HEK293 (cell line): ENCODE data around the gene UBE2Q1.

Experiments
- CTCF ChIA-PET: fragments of 350-600 bp; formaldehyde crosslinking; extraction: SDS; loops from one replicate; lab custom pipeline; 2021; ENCODE audit warnings: antibody characterized with exemption; lab: Yijun Ruan, JAX
- POLR2A ChIA-PET: fragments of 300-600 bp; formaldehyde crosslinking; extraction: SDS; loops from one replicate; lab custom pipeline; 2020; ENCODE audit warnings: antibody characterized with exemption, inconsistent platforms; lab: Yijun Ruan, JAX
- H3K27ac ChIP-seq: fragments of 200-500 bp; sonication (Bioruptor generic); 2 replicates; pipeline ENCODE4 v1.5.1; 2014; ENCODE audit warnings: low read depth, low read length, control low read depth, inconsistent platforms; ENCODE audit errors: extremely low read depth
- H3K36me3 ChIP-seq, 2 experiments: fragments of 200-500 bp in 1 of 2; sonication (Bioruptor generic) in 1 of 2; 1 replicate in 1 of 2; 2 replicates in 1 of 2; pipeline ENCODE4 v1.5.1; 2014 to 2017; ENCODE audit warnings: inconsistent platforms in 2 of 2, low read length in 2 of 2; ENCODE audit not compliant: control insufficient read depth in 2 of 2, insufficient read depth in 1 of 2
- H3K4me1 ChIP-seq: fragments of 200-500 bp; sonication (Bioruptor generic); 2 replicates; pipeline ENCODE4 v1.5.1; 2014; ENCODE audit warnings: mild to moderate bottlenecking, low read length, inconsistent platforms; ENCODE audit not compliant: control insufficient read depth, insufficient read depth
- H3K4me3 ChIP-seq: 2 replicates; pipeline ENCODE4 v1.5.1; 2011; ENCODE audit warnings: low read depth, mild to moderate bottlenecking, control low read depth, low read length, moderate library complexity
- H3K9me3 ChIP-seq: fragments of 200-500 bp; sonication (Bioruptor generic); 2 replicates; pipeline ENCODE4 v1.5.1; 2014; ENCODE audit warnings: low read depth, low read length, inconsistent platforms; ENCODE audit not compliant: control insufficient read depth, insufficient read depth
- KLF7 ChIP-seq: fragments of 450-650 bp; formaldehyde crosslinking; IDR thresholded peaks from 2 replicates; pipeline ENCODE4 v1.5.1; 2016; ENCODE audit warnings: missing biosample characterization, missing genetic modification characterization, borderline replicate concordance
- KLF9 ChIP-seq: fragments of 450-650 bp; formaldehyde crosslinking; IDR thresholded peaks from 2 replicates; pipeline ENCODE4 v1.5.1; 2016; ENCODE audit warnings: missing biosample characterization, missing genetic modification characterization, low read depth
- MYNN ChIP-seq: fragments of 450-650 bp; formaldehyde crosslinking; IDR thresholded peaks from 2 replicates; pipeline ENCODE4 v1.5.1; 2016; ENCODE audit warnings: missing biosample characterization, missing genetic modification characterization, borderline replicate concordance
- RBAK ChIP-seq: fragments of 450-650 bp; formaldehyde crosslinking; IDR thresholded peaks from 2 replicates; pipeline ENCODE4 v1.5.1; 2016; ENCODE audit warnings: missing biosample characterization, missing genetic modification characterization
- REPIN1 ChIP-seq: fragments of 450-650 bp; formaldehyde crosslinking; IDR thresholded peaks from 2 replicates; pipeline ENCODE4 v1.5.1; 2017; ENCODE audit warnings: missing biosample characterization, missing genetic modification characterization, low read depth
- SCRT2 ChIP-seq: fragments of 450-650 bp; formaldehyde crosslinking; IDR thresholded peaks from 2 replicates; pipeline ENCODE4 v1.5.1; 2016; ENCODE audit warnings: missing biosample characterization, missing genetic modification characterization
- TRIM28 ChIP-seq: IDR thresholded peaks from 2 replicates; pipeline ENCODE4 v1.6.1; 2011; ENCODE audit warnings: low read length, control low read depth, borderline replicate concordance
- ZFHX2 ChIP-seq: fragments of 450-650 bp; formaldehyde crosslinking; conservative IDR thresholded peaks from 2 replicates; pipeline ENCODE4 v1.5.1; 2016; ENCODE audit warnings: missing biosample characterization, missing genetic modification characterization
- ZNF10 ChIP-seq: fragments of 450-650 bp; formaldehyde crosslinking; IDR thresholded peaks from 2 replicates; pipeline ENCODE4 v1.5.1; 2017; ENCODE audit warnings: missing biosample characterization, missing genetic modification characterization
- ZNF112 ChIP-seq: fragments of 450-650 bp; formaldehyde crosslinking; IDR thresholded peaks from 2 replicates; pipeline ENCODE4 v1.5.0; 2017; ENCODE audit warnings: missing biosample characterization, missing genetic modification characterization
- ZNF140 ChIP-seq: fragments of 450-650 bp; formaldehyde crosslinking; IDR thresholded peaks from 2 replicates; pipeline ENCODE4 v1.5.1; 2016; ENCODE audit warnings: missing biosample characterization, missing genetic modification characterization
- ZNF155 ChIP-seq: fragments of 450-650 bp; formaldehyde crosslinking; IDR thresholded peaks from 2 replicates; pipeline ENCODE4 v1.5.1; 2016; ENCODE audit warnings: missing biosample characterization, missing genetic modification characterization
- ZNF175 ChIP-seq: fragments of 450-650 bp; formaldehyde crosslinking; IDR thresholded peaks from 2 replicates; pipeline ENCODE4 v1.5.1; 2016; ENCODE audit warnings: missing biosample characterization, missing genetic modification characterization
- ZNF211 ChIP-seq: fragments of 450-650 bp; formaldehyde crosslinking; IDR thresholded peaks from 2 replicates; pipeline ENCODE4 v1.5.1; 2016; ENCODE audit warnings: low read depth, missing biosample characterization, missing genetic modification characterization
- ZNF37A ChIP-seq: fragments of 450-650 bp; IDR thresholded peaks from 2 replicates; pipeline ENCODE4 v1.5.1; 2018; ENCODE audit warnings: missing biosample characterization, missing genetic modification characterization
- ZNF423 ChIP-seq: fragments of 450-650 bp; formaldehyde crosslinking; IDR thresholded peaks from 2 replicates; pipeline ENCODE4 v1.5.1; 2016; ENCODE audit warnings: missing biosample characterization, missing genetic modification characterization
- ZNF560 ChIP-seq: fragments of 450-650 bp; formaldehyde crosslinking; IDR thresholded peaks from 2 replicates; pipeline ENCODE4 v1.5.1; 2017; ENCODE audit warnings: missing biosample characterization, missing genetic modification characterization, borderline replicate concordance
- ZNF610 ChIP-seq: fragments of 450-650 bp; formaldehyde crosslinking; IDR thresholded peaks from 2 replicates; pipeline ENCODE4 v1.5.1; 2016; ENCODE audit warnings: missing biosample characterization, missing genetic modification characterization, borderline replicate concordance
- ZNF664 ChIP-seq: fragments of 450-650 bp; formaldehyde crosslinking; IDR thresholded peaks from 2 replicates; pipeline ENCODE4 v1.5.1; 2016; ENCODE audit warnings: missing biosample characterization, missing genetic modification characterization
- ZNF701 ChIP-seq: fragments of 450-650 bp; formaldehyde crosslinking; IDR thresholded peaks from 2 replicates; pipeline ENCODE4 v1.5.1; 2016; ENCODE audit warnings: missing biosample characterization, missing genetic modification characterization
- ZNF777 ChIP-seq: fragments of 450-650 bp; formaldehyde crosslinking; IDR thresholded peaks from 2 replicates; pipeline ENCODE4 v1.5.1; 2017; ENCODE audit warnings: missing biosample characterization, missing genetic modification characterization, borderline replicate concordance
- TF ChIP-seq, protein P1 (sequence below): fragments of 450-650 bp; formaldehyde crosslinking; optimal IDR thresholded peaks from 2 replicates; pipeline ENCODE3; 2016; ENCODE audit warnings: missing biosample characterization, mild to moderate bottlenecking, missing genetic modification characterization
- TF ChIP-seq, protein P2 (sequence below): fragments of 450-650 bp; formaldehyde crosslinking; IDR thresholded peaks from 2 replicates; pipeline ENCODE4 v1.5.1; 2016; ENCODE audit warnings: missing biosample characterization, missing genetic modification characterization
- TF ChIP-seq, protein P3 (sequence below): sonication (generic); formaldehyde crosslinking; IDR thresholded peaks from 2 replicates; pipeline ENCODE4 v1.8.1; 2022; ENCODE audit warnings: mild to moderate bottlenecking, moderate library complexity, missing genetic modification reagents
- TF ChIP-seq, protein P4 (sequence below): fragments of 450-650 bp; formaldehyde crosslinking; IDR thresholded peaks from 2 replicates; pipeline ENCODE4 v1.5.1; 2016; ENCODE audit warnings: missing biosample characterization, missing genetic modification characterization

UBE2Q1 gene

DNA sequence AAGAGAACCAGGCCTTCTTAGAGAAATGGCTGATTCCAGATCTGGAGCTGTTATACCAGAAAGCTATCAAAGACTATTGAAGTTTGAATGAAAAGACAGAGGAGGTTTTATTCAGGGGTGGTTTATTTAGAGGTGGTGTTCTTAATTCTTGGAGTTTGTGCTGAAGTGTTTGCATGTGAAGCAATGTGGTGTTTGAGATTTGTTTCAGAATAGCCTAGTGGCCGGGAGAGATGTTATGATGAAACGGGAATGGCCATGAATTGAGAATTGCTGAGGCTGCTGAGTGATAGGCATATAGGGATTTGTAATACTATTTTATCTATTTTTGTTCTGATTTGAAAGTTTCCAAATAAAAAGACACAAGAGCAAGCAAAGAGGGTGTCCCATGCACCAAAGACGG is 45.7 kb downstream of the UBE2Q1 start (continued):
- TF ChIP-seq KLF7 (tag by site-specific recombination) (no peak), KLF9 (tag by site-specific recombination) (no peak), ZNF175 (tag by site-specific recombination) (no peak), SCRT2 (tag by site-specific recombination) (no peak), ZFHX2 (tag by site-specific recombination) (no peak)

DNA sequence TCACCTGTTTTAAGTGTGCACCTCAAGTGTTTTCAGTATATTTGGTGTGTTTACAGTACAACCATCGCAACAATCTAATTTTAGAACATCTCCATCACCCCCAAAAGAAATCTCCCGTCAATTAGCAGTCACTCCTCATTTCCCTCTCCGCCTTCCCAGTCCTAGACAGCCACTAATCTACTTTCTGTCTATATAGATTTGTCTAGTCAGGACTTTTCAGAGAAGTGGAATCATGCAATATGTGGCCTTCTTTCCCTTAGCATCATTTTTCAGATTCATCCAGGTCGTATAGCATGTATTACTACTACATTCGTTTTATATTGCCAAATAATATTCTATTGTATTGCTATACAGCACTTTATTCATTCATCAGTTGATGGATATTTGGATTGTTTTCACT is 54.6 kb downstream of the UBE2Q1 start:
- no peaks in the 10 kb centered on the region for H3K36me3 ChIP-seq
- POLR2A ChIA-PET, result no interaction called here
- TF ChIP-seq ZNF211 (no peak), ZNF701 (tag by site-specific recombination) (no peak), ZNF37A (no peak), ZNF610 (tag by site-specific recombination) (no peak), ZNF10 (peak; percentile 67; the same call in 1 of the 2 replicates)
- TF ChIP-seq, protein P1, sequence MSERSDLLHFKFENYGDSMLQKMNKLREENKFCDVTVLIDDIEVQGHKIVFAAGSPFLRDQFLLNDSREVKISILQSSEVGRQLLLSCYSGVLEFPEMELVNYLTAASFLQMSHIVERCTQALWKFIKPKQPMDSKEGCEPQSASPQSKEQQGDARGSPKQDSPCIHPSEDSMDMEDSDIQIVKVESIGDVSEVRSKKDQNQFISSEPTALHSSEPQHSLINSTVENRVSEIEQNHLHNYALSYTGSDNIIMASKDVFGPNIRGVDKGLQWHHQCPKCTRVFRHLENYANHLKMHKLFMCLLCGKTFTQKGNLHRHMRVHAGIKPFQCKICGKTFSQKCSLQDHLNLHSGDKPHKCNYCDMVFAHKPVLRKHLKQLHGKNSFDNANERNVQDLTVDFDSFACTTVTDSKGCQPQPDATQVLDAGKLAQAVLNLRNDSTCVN (tag by site-specific recombination), result no peak
- TF ChIP-seq, all 188 proteins: peak for 1
- no peaks in the 10 kb centered on the region for H3K4me1 ChIP-seq
- no peaks in the 10 kb centered on the region for H3K9me3 ChIP-seq
- H3K4me3 ChIP-seq, result no peak overlapping the region
- H3K27ac ChIP-seq, result no peak overlapping the region
- CTCF ChIA-PET, result interaction anchor here (0.6 kb wide), 1 partner anchor 245 kb away, joined by 6 read pairs; no protein-coding TSS in a partner anchor

DNA sequence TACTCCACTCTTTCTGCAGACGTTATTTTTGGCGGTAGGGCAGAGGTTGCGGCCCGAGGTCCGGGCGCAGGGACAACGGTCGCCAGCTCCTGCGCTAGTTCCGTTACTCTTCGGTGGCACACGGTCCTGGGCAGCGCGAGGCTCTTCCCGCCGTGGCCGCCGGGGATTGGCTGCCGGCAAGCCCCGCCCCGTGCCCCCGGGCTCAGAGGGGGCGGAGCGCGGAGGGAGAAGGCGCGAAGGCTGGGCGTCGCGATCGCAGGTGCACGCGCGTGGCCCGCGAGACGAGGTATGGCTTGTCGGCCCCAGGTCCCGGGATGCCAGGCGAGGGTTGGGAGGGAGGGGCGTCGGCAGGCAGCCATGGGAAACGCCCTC is 55.7 kb downstream of the UBE2Q1 start:
- CTCF ChIA-PET, result no interaction called here
- Histone ChIP-seq H3K27ac (no peak overlapping the region), H3K9me3 (no peaks in the 10 kb centered on the region), H3K4me3 (no peak overlapping the region), H3K4me1 (no peaks in the 10 kb centered on the region), H3K36me3 (no peaks in the 10 kb centered on the region)
- POLR2A ChIA-PET, result no interaction called here
- TF ChIP-seq TRIM28, result no peak
- TF ChIP-seq, protein P2, sequence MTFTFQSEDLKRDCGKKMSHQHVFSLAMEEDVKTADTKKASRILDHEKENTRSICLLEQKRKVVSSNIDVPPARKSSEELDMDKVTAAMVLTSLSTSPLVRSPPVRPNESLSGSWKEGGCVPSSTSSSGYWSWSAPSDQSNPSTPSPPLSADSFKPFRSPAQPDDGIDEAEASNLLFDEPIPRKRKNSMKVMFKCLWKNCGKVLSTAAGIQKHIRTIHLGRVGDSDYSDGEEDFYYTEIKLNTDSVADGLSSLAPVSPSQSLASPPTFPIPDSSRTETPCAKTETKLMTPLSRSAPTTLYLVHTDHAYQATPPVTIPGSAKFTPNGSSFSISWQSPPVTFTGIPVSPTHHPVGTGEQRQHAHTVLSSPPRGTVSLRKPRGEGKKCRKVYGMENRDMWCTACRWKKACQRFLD (tag by site-specific recombination), result no peak
- no peak for TF ChIP-seq ZNF560 (tag by site-specific recombination)
- TF ChIP-seq ZNF112, result no peak
- TF ChIP-seq ZNF155 (tag by site-specific recombination), result no peak
- no peak for TF ChIP-seq RBAK (tag by site-specific recombination)
- TF ChIP-seq, protein P1 (tag by site-specific recombination), result no peak
- TF ChIP-seq ZNF777 (tag by site-specific recombination), result no peak
- TF ChIP-seq, protein P3, sequence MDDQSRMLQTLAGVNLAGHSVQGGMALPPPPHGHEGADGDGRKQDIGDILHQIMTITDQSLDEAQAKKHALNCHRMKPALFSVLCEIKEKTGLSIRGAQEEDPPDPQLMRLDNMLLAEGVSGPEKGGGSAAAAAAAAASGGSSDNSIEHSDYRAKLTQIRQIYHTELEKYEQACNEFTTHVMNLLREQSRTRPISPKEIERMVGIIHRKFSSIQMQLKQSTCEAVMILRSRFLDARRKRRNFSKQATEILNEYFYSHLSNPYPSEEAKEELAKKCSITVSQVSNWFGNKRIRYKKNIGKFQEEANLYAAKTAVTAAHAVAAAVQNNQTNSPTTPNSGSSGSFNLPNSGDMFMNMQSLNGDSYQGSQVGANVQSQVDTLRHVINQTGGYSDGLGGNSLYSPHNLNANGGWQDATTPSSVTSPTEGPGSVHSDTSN (CRISPR knock-in tag), result no peak
- no peak for TF ChIP-seq ZNF664
- TF ChIP-seq ZNF423 (tag by site-specific recombination), result no peak
- TF ChIP-seq ZNF140 (tag by site-specific recombination), result no peak
- no peak for TF ChIP-seq MYNN
- TF ChIP-seq, protein P4, sequence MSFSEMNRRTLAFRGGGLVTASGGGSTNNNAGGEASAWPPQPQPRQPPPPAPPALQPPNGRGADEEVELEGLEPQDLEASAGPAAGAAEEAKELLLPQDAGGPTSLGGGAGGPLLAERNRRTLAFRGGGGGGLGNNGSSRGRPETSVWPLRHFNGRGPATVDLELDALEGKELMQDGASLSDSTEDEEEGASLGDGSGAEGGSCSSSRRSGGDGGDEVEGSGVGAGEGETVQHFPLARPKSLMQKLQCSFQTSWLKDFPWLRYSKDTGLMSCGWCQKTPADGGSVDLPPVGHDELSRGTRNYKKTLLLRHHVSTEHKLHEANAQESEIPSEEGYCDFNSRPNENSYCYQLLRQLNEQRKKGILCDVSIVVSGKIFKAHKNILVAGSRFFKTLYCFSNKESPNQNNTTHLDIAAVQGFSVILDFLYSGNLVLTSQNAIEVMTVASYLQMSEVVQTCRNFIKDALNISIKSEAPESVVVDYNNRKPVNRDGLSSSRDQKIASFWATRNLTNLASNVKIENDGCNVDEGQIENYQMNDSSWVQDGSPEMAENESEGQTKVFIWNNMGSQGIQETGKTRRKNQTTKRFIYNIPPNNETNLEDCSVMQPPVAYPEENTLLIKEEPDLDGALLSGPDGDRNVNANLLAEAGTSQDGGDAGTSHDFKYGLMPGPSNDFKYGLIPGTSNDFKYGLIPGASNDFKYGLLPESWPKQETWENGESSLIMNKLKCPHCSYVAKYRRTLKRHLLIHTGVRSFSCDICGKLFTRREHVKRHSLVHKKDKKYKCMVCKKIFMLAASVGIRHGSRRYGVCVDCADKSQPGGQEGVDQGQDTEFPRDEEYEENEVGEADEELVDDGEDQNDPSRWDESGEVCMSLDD, result no peak
- TF ChIP-seq REPIN1 (tag by site-specific recombination), result no peak
